HCT116 (cell line): Measurements from ENCODE around the gene CCT5. TPM values are rescaled to one million over a fixed set of nuclear protein-coding genes. Genes with fewer than 3 reads are reported as not detected.

ENCODE experiments used
- ATAC-seq: fragments of 200-7000 bp; cut with Tn5 transposase; 2 replicates; pipeline ENCODE4 v1.9.1; 2020; ENCODE audit warnings: mild to moderate bottlenecking, moderate library complexity
- BruUV-seq: library from RNA; stranded (reverse); fragments of 400-500 nt; replicated peaks from 2 replicates; lab custom pipeline; 2021; lab: Mats Ljungman, UMichigan
- CTCF ChIA-PET: fragments of 300-600 bp; sonication (Branson Sonifier 250); formaldehyde crosslinking; loops from one replicate; lab custom pipeline; 2021; ENCODE audit warnings: antibody characterized with exemption; lab: Charles Lee
- POLR2A ChIA-PET: fragments of 300-600, 350-600 bp; sonication (Branson Sonifier 250); formaldehyde crosslinking; loops from one replicate; lab custom pipeline; 2021; ENCODE audit warnings: antibody characterized with exemption; lab: Charles Lee
- RAD21 ChIA-PET, 2 experiments: fragments of 300-600 bp; sonication (Branson Sonifier 250); formaldehyde crosslinking; loops; one replicate each; lab custom pipeline; 2023; ENCODE audit warnings: low total read pairs in 2 of 2; ENCODE audit not compliant: uncharacterized antibody in 2 of 2, unreplicated experiment in 2 of 2, low non-redundant PET in 1 of 2; lab: Charles Lee
- DNase-seq: peaks from one replicate; pipeline ENCODE4 v3.0.0-alpha.2; 2010; ENCODE audit warnings: low read depth, low spot score
- H2AFZ ChIP-seq: fragments of 200-600 bp; shearing (Covaris generic), sonication (generic); 2 replicates; pipeline ENCODE4 v1.6.1; 2017; ENCODE audit warnings: low read depth, mixed run types, mixed read lengths, antibody characterized with exemption, low read length; ENCODE audit not compliant: poor library complexity, severe bottlenecking
- H3K27ac ChIP-seq: 2 replicates; pipeline ENCODE4 v1.5.1; 2012; ENCODE audit warnings: low read depth, low read length
- H3K27me3 ChIP-seq: fragments of 200-600 bp; sonication (generic); 2 replicates; pipeline ENCODE4 v1.6.1; 2016; ENCODE audit warnings: mixed run types, low read length, mixed read lengths; ENCODE audit not compliant: insufficient read depth
- H3K36me3 ChIP-seq, 2 experiments: fragments of 200-500 bp in 1 of 2; fragments of 200-600 bp in 1 of 2; sonication (Bioruptor generic) in 1 of 2; sonication (generic) in 1 of 2; 2 replicates each; pipeline versions ENCODE4 v1.5.1 to v1.6.1; 2014 to 2016; ENCODE audit warnings: low read length in 2 of 2, inconsistent platforms in 1 of 2, mixed read lengths in 1 of 2, mixed run types in 1 of 2; ENCODE audit not compliant: insufficient read depth in 2 of 2, control insufficient read depth in 1 of 2
- H3K4me1 ChIP-seq, 2 experiments: fragments of 200-600 bp in 1 of 2; sonication (generic) in 1 of 2; 2 replicates each; pipeline versions ENCODE4 v1.5.1 to v1.6.1; 2012 to 2017; ENCODE audit warnings: low read length in 2 of 2, inconsistent platforms in 1 of 2, mild to moderate bottlenecking in 1 of 2, mixed read lengths in 1 of 2, mixed run types in 1 of 2, moderate library complexity in 1 of 2; ENCODE audit not compliant: insufficient read depth in 2 of 2, control insufficient read depth in 1 of 2
- H3K4me2 ChIP-seq: fragments of 200-600 bp; sonication (generic); 2 replicates; pipeline ENCODE4 v1.6.1; 2017; ENCODE audit warnings: mixed run types, low read length, mixed read lengths
- H3K4me3 ChIP-seq, 2 experiments: fragments of 200-600 bp in 1 of 2; sonication (generic) in 1 of 2; replicated peaks in 1 of 2; 2 replicates each; pipeline ENCODE4 v1.5.1; 2011 to 2016; ENCODE audit warnings: low read length in 2 of 2, control low read depth in 1 of 2, low read depth in 1 of 2, mild to moderate bottlenecking in 1 of 2, mixed read lengths in 1 of 2, mixed run types in 1 of 2
- H3K79me2 ChIP-seq: fragments of 200-600 bp; sonication (generic); 2 replicates; pipeline ENCODE4 v1.6.1; 2017; ENCODE audit warnings: mild to moderate bottlenecking, mixed run types, low read length, moderate library complexity, mixed read lengths; ENCODE audit not compliant: insufficient read depth
- H3K9ac ChIP-seq: fragments of 200-600 bp; sonication (generic); 2 replicates; pipeline ENCODE4 v1.6.1; 2016; ENCODE audit warnings: low read length, mixed read lengths
- H3K9me2 ChIP-seq: fragments of 200-600 bp; sonication (generic), shearing (Covaris generic); 2 replicates; pipeline ENCODE4 v1.6.1; 2017; ENCODE audit warnings: mixed run types, mild to moderate bottlenecking, moderate library complexity; ENCODE audit not compliant: insufficient read depth
- H3K9me3 ChIP-seq, 2 experiments: fragments of 200-500 bp in 1 of 2; fragments of 200-600 bp in 1 of 2; sonication (Bioruptor generic) in 1 of 2; sonication (generic) in 1 of 2; 2 replicates each; pipeline ENCODE4 v1.6.1; 2014 to 2017; ENCODE audit warnings: low read length in 2 of 2, mixed read lengths in 2 of 2, inconsistent platforms in 1 of 2, low read depth in 1 of 2, mild to moderate bottlenecking in 1 of 2, mixed run types in 1 of 2, moderate library complexity in 1 of 2; ENCODE audit not compliant: control insufficient read depth in 1 of 2, insufficient read depth in 1 of 2
- H4K20me1 ChIP-seq: fragments of 200-600 bp; sonication (generic), shearing (Covaris generic); 2 replicates; pipeline ENCODE4 v1.6.1; 2017; ENCODE audit warnings: mixed run types, mild to moderate bottlenecking, moderate library complexity; ENCODE audit not compliant: insufficient read depth
- CBX3 ChIP-seq: IDR thresholded peaks from 2 replicates; pipeline ENCODE4 v1.6.1; 2012; ENCODE audit warnings: low read depth
- EGR1 ChIP-seq: IDR thresholded peaks from 2 replicates; pipeline ENCODE4 v1.6.1; 2012; ENCODE audit warnings: low read depth
- EZH2 ChIP-seq: fragments of 200-600 bp; sonication (generic); IDR thresholded peaks from 2 replicates; pipeline ENCODE4 v1.6.1; 2017; ENCODE audit warnings: antibody characterized with exemption, mixed run types
- FOSL1 ChIP-seq: IDR thresholded peaks from 2 replicates; pipeline ENCODE4 v1.6.1; 2012; ENCODE audit warnings: low read depth
- POLR2AphosphoS5 ChIP-seq: IDR thresholded peaks from 2 replicates; pipeline ENCODE4 v1.6.1; 2011; ENCODE audit warnings: mild to moderate bottlenecking, low read depth, low read length, moderate library complexity
- RAD21 ChIP-seq: IDR thresholded peaks from 2 replicates; pipeline ENCODE4 v1.6.1; 2012; ENCODE audit warnings: low read depth, mild to moderate bottlenecking
- SP1 ChIP-seq: IDR thresholded peaks from 2 replicates; pipeline ENCODE4 v1.6.1; 2012; ENCODE audit warnings: low read depth
- SRF ChIP-seq: IDR thresholded peaks from 2 replicates; pipeline ENCODE4 v1.6.1; 2012; ENCODE audit warnings: low read depth
- YY1 ChIP-seq: IDR thresholded peaks from 2 replicates; pipeline ENCODE4 v1.6.1; 2011; ENCODE audit warnings: low read length, low read depth, moderate library complexity, mild to moderate bottlenecking; ENCODE audit not compliant: insufficient replicate concordance; ENCODE audit errors: extremely low read depth
- ZFX ChIP-seq: fragments of 450-650 bp; IDR thresholded peaks from 2 replicates; pipeline ENCODE4 v1.6.1; 2017
- intact Hi-C: fragments of 100-400 bp; cut with micrococcal nuclease; formaldehyde crosslinking; loops from 2 replicates; pipeline ENCODE4 v1.10.0; 2022
- total RNA-seq: library from RNA; stranded (reverse); gene quantifications from one replicate; pipeline ENCODE4 v1.2.1, GENCODE V29; 2021; ENCODE audit not compliant: unreplicated experiment
- TF ChIP-seq, protein P1 (sequence below), 3 experiments: fragments of 200-600 bp in 1 of 3; sonication (generic) in 1 of 3; IDR thresholded peaks in 2 of 3; conservative IDR thresholded peaks in 1 of 3; 2 replicates each; pipeline ENCODE4 v1.5.1; 2012 to 2017; ENCODE audit warnings: low read depth in 2 of 3, low read length in 2 of 3, antibody characterized with exemption in 1 of 3, borderline replicate concordance in 1 of 3, control low read depth in 1 of 3, mild to moderate bottlenecking in 1 of 3, mixed read lengths in 1 of 3, mixed run types in 1 of 3, moderate library complexity in 1 of 3; ENCODE audit not compliant: insufficient read depth in 1 of 3
- TF ChIP-seq, protein P2 (sequence below): IDR thresholded peaks from 2 replicates; pipeline ENCODE4 v1.6.1; 2012; ENCODE audit warnings: low read depth
- TF ChIP-seq, protein P3 (sequence below): IDR thresholded peaks from 2 replicates; pipeline ENCODE4 v1.6.1; 2011; ENCODE audit warnings: mild to moderate bottlenecking, low read length, moderate library complexity; ENCODE audit not compliant: insufficient replicate concordance; ENCODE audit errors: extremely low read depth
- TF ChIP-seq, protein P4 (sequence below): IDR thresholded peaks from 2 replicates; pipeline ENCODE4 v1.6.1; 2012

CCT5 gene
- total RNA-seq, 1 experiment from 2014 or later: 489 TPM

DNA sequence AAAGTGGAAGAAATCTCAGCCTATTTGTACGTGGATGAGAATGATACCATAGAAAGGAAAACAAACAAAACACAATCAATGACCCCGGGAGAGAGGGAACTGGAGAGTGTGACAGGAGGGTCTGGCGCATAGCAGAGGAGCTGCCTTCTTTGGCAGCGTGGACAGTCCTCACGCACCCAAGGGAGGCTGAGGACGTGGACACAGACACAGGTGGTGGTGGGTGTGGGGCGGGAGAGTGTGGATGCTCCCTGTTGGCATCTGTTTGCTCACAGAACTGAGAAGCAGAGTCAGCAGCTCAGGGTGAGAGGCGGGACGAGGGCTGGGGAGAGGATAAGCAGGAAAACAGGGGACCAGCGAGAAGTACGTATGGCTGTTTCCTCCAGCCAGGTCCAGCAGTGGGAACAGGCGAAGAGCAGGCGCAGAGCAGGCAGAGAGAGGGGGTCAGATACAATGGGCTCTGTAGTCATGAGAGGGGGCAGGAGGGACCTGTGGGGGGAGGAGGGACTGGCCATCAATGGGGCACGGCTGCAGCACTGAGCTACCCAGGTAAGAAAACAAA, 47.6 kb downstream of the CCT5 start:
- ATAC-seq: no peak
- POLR2A ChIA-PET: no interaction called here

More for the DNA sequence above, 47.6 kb downstream of the CCT5 start:
- H3K4me1 ChIP-seq: peaks cover 14 to 15% of the 10 kb centered on the region in 2 experiments
- ChIA-PET RAD21 (no interaction called here), CTCF (no interaction called here)
- peaks cover 26% of the 10 kb centered on the region for H3K79me2 ChIP-seq
- no peak overlapping the region for H3K4me2 ChIP-seq
- no peak overlapping the region for H3K9ac ChIP-seq
- no peak for DNase-seq
- H4K20me1 ChIP-seq: 0 out of 2 replicates have a peak, but pooled peaks cover 6% of the 10 kb centered on the region
- intact Hi-C loops: no loop called here
- no peak overlapping the region for H2AFZ ChIP-seq
- H3K27ac ChIP-seq: no peak overlapping the region
- no peak overlapping the region for H3K4me3 ChIP-seq
- H3K36me3 ChIP-seq: no peaks in the 10 kb centered on the region
- no peaks in the 10 kb centered on the region for H3K9me3 ChIP-seq
- TF ChIP-seq, protein P1, sequence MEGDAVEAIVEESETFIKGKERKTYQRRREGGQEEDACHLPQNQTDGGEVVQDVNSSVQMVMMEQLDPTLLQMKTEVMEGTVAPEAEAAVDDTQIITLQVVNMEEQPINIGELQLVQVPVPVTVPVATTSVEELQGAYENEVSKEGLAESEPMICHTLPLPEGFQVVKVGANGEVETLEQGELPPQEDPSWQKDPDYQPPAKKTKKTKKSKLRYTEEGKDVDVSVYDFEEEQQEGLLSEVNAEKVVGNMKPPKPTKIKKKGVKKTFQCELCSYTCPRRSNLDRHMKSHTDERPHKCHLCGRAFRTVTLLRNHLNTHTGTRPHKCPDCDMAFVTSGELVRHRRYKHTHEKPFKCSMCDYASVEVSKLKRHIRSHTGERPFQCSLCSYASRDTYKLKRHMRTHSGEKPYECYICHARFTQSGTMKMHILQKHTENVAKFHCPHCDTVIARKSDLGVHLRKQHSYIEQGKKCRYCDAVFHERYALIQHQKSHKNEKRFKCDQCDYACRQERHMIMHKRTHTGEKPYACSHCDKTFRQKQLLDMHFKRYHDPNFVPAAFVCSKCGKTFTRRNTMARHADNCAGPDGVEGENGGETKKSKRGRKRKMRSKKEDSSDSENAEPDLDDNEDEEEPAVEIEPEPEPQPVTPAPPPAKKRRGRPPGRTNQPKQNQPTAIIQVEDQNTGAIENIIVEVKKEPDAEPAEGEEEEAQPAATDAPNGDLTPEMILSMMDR (IDR thresholded peaks at IDR 0.05 in 2 of 3, conservative IDR thresholded peaks at IDR 0.05 in 1 of 3; ENCODE audit: borderline replicate concordance in 1 of 3, insufficient read depth in 1 of 3, low read depth in 2 of 3, low read length in 2 of 3): no peak
- TF ChIP-seq, protein P2, sequence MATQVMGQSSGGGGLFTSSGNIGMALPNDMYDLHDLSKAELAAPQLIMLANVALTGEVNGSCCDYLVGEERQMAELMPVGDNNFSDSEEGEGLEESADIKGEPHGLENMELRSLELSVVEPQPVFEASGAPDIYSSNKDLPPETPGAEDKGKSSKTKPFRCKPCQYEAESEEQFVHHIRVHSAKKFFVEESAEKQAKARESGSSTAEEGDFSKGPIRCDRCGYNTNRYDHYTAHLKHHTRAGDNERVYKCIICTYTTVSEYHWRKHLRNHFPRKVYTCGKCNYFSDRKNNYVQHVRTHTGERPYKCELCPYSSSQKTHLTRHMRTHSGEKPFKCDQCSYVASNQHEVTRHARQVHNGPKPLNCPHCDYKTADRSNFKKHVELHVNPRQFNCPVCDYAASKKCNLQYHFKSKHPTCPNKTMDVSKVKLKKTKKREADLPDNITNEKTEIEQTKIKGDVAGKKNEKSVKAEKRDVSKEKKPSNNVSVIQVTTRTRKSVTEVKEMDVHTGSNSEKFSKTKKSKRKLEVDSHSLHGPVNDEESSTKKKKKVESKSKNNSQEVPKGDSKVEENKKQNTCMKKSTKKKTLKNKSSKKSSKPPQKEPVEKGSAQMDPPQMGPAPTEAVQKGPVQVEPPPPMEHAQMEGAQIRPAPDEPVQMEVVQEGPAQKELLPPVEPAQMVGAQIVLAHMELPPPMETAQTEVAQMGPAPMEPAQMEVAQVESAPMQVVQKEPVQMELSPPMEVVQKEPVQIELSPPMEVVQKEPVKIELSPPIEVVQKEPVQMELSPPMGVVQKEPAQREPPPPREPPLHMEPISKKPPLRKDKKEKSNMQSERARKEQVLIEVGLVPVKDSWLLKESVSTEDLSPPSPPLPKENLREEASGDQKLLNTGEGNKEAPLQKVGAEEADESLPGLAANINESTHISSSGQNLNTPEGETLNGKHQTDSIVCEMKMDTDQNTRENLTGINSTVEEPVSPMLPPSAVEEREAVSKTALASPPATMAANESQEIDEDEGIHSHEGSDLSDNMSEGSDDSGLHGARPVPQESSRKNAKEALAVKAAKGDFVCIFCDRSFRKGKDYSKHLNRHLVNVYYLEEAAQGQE: no peak
- TF ChIP-seq, protein P3, sequence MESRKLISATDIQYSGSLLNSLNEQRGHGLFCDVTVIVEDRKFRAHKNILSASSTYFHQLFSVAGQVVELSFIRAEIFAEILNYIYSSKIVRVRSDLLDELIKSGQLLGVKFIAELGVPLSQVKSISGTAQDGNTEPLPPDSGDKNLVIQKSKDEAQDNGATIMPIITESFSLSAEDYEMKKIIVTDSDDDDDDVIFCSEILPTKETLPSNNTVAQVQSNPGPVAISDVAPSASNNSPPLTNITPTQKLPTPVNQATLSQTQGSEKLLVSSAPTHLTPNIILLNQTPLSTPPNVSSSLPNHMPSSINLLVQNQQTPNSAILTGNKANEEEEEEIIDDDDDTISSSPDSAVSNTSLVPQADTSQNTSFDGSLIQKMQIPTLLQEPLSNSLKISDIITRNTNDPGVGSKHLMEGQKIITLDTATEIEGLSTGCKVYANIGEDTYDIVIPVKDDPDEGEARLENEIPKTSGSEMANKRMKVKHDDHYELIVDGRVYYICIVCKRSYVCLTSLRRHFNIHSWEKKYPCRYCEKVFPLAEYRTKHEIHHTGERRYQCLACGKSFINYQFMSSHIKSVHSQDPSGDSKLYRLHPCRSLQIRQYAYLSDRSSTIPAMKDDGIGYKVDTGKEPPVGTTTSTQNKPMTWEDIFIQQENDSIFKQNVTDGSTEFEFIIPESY: no peak
- TF ChIP-seq ZFX (no peak), EGR1 (no peak), EZH2 (no peak), SP1 (no peak), RAD21 (no peak), SRF (no peak), FOSL1 (no peak), POLR2AphosphoS5 (no peak), CBX3 (no peak), YY1 (no peak)
- TF ChIP-seq, protein P4, sequence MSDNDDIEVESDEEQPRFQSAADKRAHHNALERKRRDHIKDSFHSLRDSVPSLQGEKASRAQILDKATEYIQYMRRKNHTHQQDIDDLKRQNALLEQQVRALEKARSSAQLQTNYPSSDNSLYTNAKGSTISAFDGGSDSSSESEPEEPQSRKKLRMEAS: no peak
- H3K27me3 ChIP-seq: no peaks in the 10 kb centered on the region
- no peaks in the 10 kb centered on the region for H3K9me2 ChIP-seq
- BruUV-seq: no TSS peak
